Sigmoid colon (tissue), 7 donors: ENCODE results near the gene METRN. TPM values are rescaled to one million over a fixed set of nuclear protein-coding genes. Genes with fewer than 3 reads are reported as not detected.

Source experiments
- DNase-seq: peaks from one replicate; pipeline ENCODE4 v3.0.0-alpha.2; 2019
- H3K27ac ChIP-seq, 4 donors: fragments of 200-600 bp; sonication (generic); one replicate each; pipeline ENCODE4 v1.5.1; 2016 to 2019; ENCODE audit warnings: mild to moderate bottlenecking in 1 of 4
- H3K27me3 ChIP-seq, 3 donors: fragments of 200-600 bp; sonication (generic); one replicate each; pipeline ENCODE4 v1.5.1; 2019; ENCODE audit warnings: mild to moderate bottlenecking in 1 of 3
- H3K36me3 ChIP-seq, 4 donors: fragments of 200-600 bp; sonication (generic); one replicate each; pipeline ENCODE4 v1.5.1; 2016 to 2019
- H3K4me1 ChIP-seq, 4 donors: fragments of 200-600 bp; sonication (generic); one replicate each; pipeline ENCODE4 v1.5.1; 2017 to 2019
- H3K4me3 ChIP-seq, 4 donors: fragments of 200-600 bp; sonication (generic); one replicate each; pipeline ENCODE4 v1.5.1; 2017 to 2019; ENCODE audit warnings: mild to moderate bottlenecking in 2 of 4, moderate library complexity in 1 of 4
- H3K9me3 ChIP-seq, 4 donors: fragments of 200-600 bp in 3 of 4; sonication (generic) in 3 of 4; one replicate each; pipeline versions ENCODE4 v1.5.1 to v1.6.1; 2013 to 2019
- EP300 ChIP-seq, 4 donors: sonication (generic); formaldehyde crosslinking; IDR thresholded peaks; one replicate each; pipeline ENCODE4 v1.6.1; 2017; ENCODE audit warnings: antibody characterized with exemption in 4 of 4
- POLR2A ChIP-seq, 2 donors: fragments of 450-650 bp; IDR thresholded peaks; one replicate each; pipeline ENCODE4 v1.6.1; 2016; ENCODE audit warnings: antibody characterized with exemption in 2 of 2, mild to moderate bottlenecking in 2 of 2, moderate library complexity in 2 of 2
- POLR2AphosphoS5 ChIP-seq, 4 donors: sonication (generic); formaldehyde crosslinking; IDR thresholded peaks; one replicate each; pipeline ENCODE4 v1.6.1; 2017; ENCODE audit warnings: antibody characterized with exemption in 4 of 4
- WGBS, 2 donors: extraction: QIAGEN DNeasy Blood & Tissue Kit; methylation state at CpG; one replicate each; pipeline ENCODE4 v1.1.7; 2013; 5-methylcytosine and 5-hydroxymethylcytosine counted together
- intact Hi-C: fragments of 100-400 bp; cut with DNase I; formaldehyde crosslinking; loops from one replicate; pipeline ENCODE4 v1.15.1; 2023
- polyA plus RNA-seq, 3 donors: library from polyadenylated mRNA; stranded (reverse); fragments of 200-250 nt; gene quantifications; one replicate each; pipeline ENCODE4 v1.2.3, GENCODE V29; 2013
- total RNA-seq, 4 donors: library from RNA; depleted of rRNA; stranded (reverse); fragments of >200 nt; gene quantifications; one replicate each; pipeline ENCODE4 v1.1.0, GENCODE V29; 2016
- TF ChIP-seq, protein P1 (sequence below), 4 experiments: fragments of 450-650 bp in 3 of 4; fragments of 200-600 bp in 1 of 4; IDR thresholded peaks; one replicate each; pipeline ENCODE4 v1.5.1; 2016 to 2019; ENCODE audit warnings: antibody characterized with exemption in 4 of 4, mild to moderate bottlenecking in 3 of 4, moderate library complexity in 2 of 4
- donor health status: healthy with polysubstance abuse.
- donor health status: Bipolar disorder and iron deficiency.
- donor health status: healthy.

METRN gene
- total and polyA plus RNA-seq, 7 donors, result 16.5 to 49.9 (median 31.8) TPM

DNA sequence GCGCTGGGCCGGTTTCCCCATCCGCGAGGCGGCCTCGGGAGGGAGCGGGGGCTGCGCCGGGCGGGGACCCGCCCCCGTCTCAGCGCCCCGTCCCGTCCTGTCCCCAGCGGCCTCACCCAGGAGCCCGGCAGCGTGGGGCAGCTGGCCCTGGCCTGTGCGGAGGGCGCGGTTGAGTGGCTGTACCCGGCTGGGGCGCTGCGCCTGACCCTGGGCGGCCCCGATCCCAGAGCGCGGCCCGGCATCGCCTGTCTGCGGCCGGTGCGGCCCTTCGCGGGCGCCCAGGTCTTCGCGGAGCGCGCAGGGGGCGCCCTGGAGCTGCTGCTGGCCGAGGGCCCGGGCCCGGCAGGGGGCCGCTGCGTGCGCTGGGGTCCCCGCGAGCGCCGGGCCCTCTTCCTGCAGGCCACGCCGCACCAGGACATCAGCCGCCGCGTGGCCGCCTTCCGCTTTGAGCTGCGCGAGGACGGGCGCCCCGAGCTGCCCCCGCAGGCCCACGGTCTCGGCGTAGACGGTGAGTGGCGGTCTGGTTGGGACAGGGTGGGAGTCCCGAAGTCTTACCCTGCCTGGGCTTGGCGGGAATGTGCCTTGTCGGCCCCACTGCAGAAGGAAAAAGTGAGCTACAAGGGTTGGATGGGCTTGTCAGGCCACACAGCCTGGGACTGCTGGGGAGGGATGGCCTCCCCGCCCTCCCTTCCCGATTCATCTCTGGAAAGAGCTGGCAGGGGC is 720 bp downstream of the METRN start:
- intact Hi-C loops, result no loop called here
- DNase-seq, result no peak
- H3K27me3 ChIP-seq, result peaks cover 4 to 21% (median 13%) of the 10 kb centered on the region in 3 donors
- TF ChIP-seq, protein P1, sequence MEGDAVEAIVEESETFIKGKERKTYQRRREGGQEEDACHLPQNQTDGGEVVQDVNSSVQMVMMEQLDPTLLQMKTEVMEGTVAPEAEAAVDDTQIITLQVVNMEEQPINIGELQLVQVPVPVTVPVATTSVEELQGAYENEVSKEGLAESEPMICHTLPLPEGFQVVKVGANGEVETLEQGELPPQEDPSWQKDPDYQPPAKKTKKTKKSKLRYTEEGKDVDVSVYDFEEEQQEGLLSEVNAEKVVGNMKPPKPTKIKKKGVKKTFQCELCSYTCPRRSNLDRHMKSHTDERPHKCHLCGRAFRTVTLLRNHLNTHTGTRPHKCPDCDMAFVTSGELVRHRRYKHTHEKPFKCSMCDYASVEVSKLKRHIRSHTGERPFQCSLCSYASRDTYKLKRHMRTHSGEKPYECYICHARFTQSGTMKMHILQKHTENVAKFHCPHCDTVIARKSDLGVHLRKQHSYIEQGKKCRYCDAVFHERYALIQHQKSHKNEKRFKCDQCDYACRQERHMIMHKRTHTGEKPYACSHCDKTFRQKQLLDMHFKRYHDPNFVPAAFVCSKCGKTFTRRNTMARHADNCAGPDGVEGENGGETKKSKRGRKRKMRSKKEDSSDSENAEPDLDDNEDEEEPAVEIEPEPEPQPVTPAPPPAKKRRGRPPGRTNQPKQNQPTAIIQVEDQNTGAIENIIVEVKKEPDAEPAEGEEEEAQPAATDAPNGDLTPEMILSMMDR (IDR thresholded peaks at IDR 0.05), result no peak
- TF ChIP-seq POLR2A (IDR thresholded peaks at IDR 0.05) (no peak), EP300 (IDR thresholded peaks at IDR 0.05) (no peak), POLR2AphosphoS5 (IDR thresholded peaks at IDR 0.05) (no peak)
- 1 to 2% methylated on average over 74 of the region's 74 CpGs for WGBS, 2 donors
- H3K27ac ChIP-seq, result peak overlapping the region; percentile 40 to 75 (median 56)
- H3K36me3 ChIP-seq, result no peaks in the 10 kb centered on the region
- H3K9me3 ChIP-seq, result no peaks in the 10 kb centered on the region
- peak overlapping the region; percentile 53 to 75 (median 64) for H3K4me3 ChIP-seq
- H3K4me1 ChIP-seq, result peaks cover 0 to 44% (median 35%) of the 10 kb centered on the region in 4 donors

DNA sequence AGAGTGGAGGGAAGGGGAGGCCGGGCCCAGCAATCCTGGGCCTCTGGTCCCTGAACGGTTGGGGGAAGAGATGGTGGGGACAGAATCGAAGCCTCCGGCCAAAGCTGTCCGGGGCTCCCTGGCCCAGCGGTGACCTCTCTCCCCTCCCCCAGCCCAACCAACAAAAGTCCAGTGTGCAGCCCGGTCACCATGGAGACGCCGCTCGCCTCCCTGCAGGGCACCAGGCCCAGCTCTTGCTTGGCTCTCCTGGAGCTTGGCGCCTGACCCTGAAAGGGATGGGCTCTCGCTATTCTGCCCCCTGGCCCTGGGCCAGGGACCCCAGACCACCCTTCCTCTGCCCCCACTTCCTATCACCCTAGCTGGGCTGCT is 1.3 kb downstream of the METRN start:
- peak overlapping the region; percentile 53 to 75 (median 64) for H3K4me3 ChIP-seq
- TF ChIP-seq, protein P1 (IDR thresholded peaks at IDR 0.05), result no peak
- no peak for TF ChIP-seq POLR2A (IDR thresholded peaks at IDR 0.05)
- no peak for TF ChIP-seq POLR2AphosphoS5 (IDR thresholded peaks at IDR 0.05)
- no peak for TF ChIP-seq EP300 (IDR thresholded peaks at IDR 0.05)
- WGBS, 2 donors, result 17 to 26% methylated on average over 12 of the region's 12 CpGs
- peaks cover 0 to 16% (median 8%) of the 10 kb centered on the region in 3 donors for H3K27me3 ChIP-seq
- H3K36me3 ChIP-seq, result no peaks in the 10 kb centered on the region
- intact Hi-C loops, result no loop called here
- peaks cover 0 to 45% (median 36%) of the 10 kb centered on the region in 4 donors for H3K4me1 ChIP-seq
- no peaks in the 10 kb centered on the region for H3K9me3 ChIP-seq
- DNase-seq, result no peak
- peak overlapping the region; percentile 32 to 75 (median 48) for H3K27ac ChIP-seq

DNA sequence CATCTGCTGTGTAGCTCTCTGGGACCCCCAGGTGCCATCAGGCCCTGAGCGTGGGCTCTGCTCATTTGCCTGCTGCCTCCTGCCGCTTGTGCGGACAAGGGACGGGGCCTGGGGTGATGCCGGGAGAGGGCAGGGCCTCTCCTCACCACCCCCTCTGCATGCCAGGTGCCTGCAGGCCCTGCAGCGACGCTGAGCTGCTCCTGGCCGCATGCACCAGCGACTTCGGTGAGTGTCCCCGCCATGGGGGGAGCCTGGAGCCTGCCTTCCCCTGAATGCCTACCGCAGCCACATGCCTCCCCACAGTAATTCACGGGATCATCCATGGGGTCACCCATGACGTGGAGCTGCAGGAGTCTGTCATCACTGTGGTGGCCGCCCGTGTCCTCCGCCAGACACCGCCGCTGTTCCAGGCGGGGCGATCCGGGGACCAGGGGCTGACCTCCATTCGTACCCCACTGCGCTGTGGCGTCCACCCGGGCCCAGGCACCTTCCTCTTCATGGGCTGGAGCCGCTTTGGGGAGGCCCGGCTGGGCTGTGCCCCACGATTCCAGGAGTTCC is 1.9 kb downstream of the METRN start:
- TF ChIP-seq POLR2A (IDR thresholded peaks at IDR 0.05) (no peak), POLR2AphosphoS5 (IDR thresholded peaks at IDR 0.05) (no peak), EP300 (IDR thresholded peaks at IDR 0.05) (no peak)
- TF ChIP-seq, protein P1 (IDR thresholded peaks at IDR 0.05), result no peak
- peak overlapping the region in 1 of 4 donors; percentile 63 for H3K4me3 ChIP-seq
- no peak overlapping the region for H3K27ac ChIP-seq
- no peak for DNase-seq
- peaks cover 0 to 11% (median under 1%) of the 10 kb centered on the region in 3 donors for H3K27me3 ChIP-seq
- no peaks in the 10 kb centered on the region for H3K36me3 ChIP-seq
- H3K4me1 ChIP-seq, result peaks cover 0 to 50% (median 42%) of the 10 kb centered on the region in 4 donors
- intact Hi-C loops, result no loop called here
- no peaks in the 10 kb centered on the region for H3K9me3 ChIP-seq
- 89 to 90% methylated on average over 29 of the region's 29 CpGs for WGBS, 2 donors

DNA sequence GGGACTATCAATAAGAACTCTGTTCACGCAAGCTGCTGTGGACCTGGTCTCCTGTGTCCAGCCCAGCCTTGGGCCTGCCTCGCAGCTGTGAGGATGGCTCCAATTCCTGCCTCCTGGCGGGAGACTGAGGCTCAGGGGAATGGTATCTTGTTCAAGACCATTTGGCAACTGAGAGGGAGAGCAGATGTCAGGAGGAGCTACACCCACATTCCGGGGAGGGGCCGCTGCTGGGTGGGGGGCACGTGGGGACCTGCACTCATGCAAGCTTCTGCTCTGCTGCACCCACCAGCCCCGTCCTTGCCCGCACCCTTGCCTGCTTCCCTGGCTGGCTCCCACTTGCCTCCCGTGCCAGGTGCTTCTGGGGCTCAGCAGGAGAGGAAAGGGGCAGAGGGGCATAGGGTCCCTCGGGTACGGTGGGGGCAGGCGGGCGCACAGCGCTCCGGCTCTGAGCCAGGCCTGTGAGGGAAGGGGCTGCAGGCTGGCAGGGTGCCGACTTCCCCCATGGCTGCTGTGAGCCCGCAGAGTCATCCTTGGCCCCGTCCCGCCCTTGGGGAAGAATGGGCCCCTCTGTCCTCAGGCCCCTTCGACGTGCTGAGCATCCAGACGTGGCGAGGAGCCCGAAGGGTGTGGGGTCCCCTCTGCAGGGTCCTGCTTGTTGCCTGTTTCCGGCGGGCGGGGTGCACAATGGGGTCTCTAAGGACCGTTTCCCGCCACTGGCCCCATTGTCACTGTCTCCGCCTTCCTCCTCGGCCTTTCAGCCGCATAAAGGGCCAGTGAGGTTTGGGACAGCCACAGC is 2.7 kb downstream of the METRN start:
- TF ChIP-seq POLR2A (IDR thresholded peaks at IDR 0.05) (no peak), EP300 (IDR thresholded peaks at IDR 0.05) (no peak), POLR2AphosphoS5 (IDR thresholded peaks at IDR 0.05) (no peak)
- TF ChIP-seq, protein P1 (IDR thresholded peaks at IDR 0.05), result no peak
- WGBS, 2 donors, result 65 to 76% methylated on average over 32 of the region's 32 CpGs
- peaks cover 0 to 11% (median 0%) of the 10 kb centered on the region in 3 donors for H3K27me3 ChIP-seq
- no peaks in the 10 kb centered on the region for H3K9me3 ChIP-seq
- no peak overlapping the region for H3K27ac ChIP-seq
- H3K4me3 ChIP-seq, result no peak overlapping the region
- intact Hi-C loops, result no loop called here
- DNase-seq, result no peak
- H3K4me1 ChIP-seq, result peaks cover 0 to 52% (median 45%) of the 10 kb centered on the region in 4 donors
- no peaks in the 10 kb centered on the region for H3K36me3 ChIP-seq
